NCI-H1417 treated with DMSO at 0.1 percent for 48 hours (cell line): Measurements from ENCODE around the gene ABHD16A.
A peak's percentile ranks its signal among the peaks of the same experiment; 100 is the strongest.

Experiments
- DNase-seq: peaks from one replicate; lab custom pipeline; 2025; lab: John Stamatoyannopoulos, UW

The ABHD16A gene

DNA sequence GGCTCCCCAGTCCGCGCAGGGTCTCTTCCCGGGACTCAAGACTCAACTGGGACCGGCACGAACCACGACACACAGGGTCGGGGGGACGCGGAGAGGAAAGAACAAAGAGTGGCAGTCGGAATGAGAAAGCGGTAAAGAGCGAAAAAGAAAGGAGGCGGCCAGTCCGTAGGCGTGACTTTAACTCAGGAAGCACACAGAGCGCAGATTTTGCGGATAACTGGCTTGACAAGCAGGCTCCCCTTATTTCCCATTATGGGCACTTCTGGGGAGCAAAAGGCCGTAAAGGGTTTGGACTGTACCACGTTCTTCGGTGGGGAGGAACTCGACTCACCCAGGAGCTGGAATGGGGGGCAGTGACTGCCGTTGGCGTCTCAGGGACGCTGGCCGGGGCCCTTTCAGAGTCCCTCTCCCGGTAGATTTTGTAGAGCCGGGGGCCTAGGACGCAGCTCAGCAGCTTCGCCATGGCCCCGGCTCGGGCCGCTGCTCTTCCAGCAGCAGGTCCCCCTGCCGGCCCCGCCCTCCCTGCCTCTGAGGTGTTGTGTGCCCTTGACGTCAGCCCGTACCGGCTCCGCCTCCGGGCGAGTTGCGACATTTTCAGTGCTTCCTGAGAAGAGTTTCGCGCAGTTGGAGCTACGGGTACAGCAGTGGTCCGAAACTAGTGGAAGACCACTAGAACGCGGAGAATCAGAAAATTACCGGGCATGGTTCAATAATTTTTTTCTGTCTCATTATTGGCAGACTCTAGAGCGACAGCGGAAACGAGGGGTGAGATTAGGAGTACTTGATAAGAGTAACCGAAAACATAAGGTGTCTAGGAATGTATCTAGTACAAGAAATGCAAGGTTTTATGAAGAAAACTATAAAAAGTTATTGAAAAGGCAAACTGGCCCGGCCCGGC lies at the start of gene ABHD16A:
Gene ABHD16A, minus strand, starts transcription at position 506 of the 898 bp plus-strand sequence. Its CDS starts 43 bp downstream, at position 463.
- DNase-seq = peak; percentile 78

DNA sequence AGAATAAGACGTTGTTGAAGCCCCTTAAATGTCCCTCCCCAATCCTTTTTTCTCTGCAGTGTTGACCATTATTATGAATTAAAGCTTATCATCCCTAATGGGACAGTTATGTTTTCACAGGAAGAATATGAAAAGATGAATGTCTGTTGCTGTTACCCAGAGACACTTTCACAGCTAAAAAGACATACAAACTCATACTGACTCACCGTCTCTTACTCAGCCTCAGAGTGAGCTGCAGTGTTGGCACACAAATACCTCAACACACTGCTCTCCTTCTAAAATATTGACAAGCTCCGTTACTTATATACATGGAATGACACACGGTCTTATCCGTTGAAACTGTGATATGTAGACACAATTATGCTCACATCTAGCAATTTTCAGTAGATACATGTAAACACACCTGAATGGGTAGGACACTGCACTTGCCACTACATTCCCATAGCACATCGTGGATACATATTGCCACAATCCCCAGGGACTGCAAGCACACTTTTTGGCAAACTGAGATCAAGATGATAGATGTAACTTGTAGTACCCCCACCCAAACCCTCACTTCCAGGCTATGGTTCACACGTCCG lies 49.7 kb upstream of the ABHD16A start:
- DNase-seq = no peak

DNA sequence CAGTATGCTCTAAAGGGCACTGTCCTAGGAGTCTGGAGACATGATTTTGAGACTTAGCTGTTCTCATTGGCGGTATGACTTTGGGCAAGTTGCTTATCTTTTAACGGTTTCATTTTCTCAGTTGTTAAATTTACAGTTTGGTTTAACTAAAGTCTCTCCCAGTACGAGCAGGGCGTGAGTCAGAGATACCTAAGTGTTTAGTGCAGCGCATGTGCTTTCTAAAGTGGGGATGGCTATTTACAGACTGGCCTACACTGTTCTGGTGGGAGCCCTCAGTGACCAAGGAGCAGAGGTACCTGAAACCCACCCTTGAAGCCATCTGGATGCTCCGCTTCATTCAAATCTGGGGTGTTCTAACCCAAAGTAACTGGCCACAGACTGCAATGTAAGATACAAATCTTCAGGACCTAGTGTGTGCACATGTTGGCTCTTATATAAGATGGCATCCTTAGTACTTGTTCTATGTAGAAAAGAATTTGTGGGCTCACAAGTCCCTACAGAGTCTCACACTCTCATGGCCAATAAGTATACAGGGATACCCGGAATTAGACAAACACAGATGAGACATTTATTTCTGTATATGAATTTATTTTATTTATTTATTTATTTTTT lies 47.4 kb upstream of the ABHD16A start:
- DNase-seq = no peak

DNA sequence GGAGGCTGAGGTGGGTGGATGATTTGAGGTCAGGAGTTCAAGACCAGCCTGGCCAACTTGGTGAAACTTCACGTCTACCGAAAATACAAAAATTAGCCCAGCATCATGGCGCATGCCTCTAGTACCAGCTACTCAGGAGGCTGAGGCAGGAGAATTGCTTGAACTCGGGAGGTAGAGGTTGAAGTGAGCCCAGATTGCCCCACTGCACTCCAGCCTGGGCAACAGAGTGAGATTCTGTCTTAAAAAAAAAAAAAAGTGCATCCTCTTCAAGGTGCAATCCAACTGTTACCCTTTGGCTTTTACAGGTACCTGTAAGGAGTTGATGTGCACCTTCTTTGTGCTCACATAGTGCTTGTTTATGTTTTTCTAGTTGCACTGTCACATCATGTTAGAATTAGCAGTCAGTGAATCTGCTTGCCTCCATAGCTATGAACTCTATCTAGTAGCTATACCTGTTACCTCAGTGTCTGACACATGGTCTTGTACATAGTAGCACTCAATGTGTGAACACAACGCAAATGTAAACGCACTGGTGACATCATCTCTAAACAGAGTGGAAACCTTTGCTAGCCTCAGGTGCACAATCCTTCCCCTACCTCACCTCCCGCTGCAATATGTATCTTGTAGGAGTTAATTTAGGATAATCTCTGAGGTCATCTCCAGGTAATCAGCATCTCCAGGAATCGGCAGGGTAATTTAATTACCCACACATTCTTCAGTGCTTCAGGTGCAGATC lies 46.3 kb upstream of the ABHD16A start:
- no peak for DNase-seq

DNA sequence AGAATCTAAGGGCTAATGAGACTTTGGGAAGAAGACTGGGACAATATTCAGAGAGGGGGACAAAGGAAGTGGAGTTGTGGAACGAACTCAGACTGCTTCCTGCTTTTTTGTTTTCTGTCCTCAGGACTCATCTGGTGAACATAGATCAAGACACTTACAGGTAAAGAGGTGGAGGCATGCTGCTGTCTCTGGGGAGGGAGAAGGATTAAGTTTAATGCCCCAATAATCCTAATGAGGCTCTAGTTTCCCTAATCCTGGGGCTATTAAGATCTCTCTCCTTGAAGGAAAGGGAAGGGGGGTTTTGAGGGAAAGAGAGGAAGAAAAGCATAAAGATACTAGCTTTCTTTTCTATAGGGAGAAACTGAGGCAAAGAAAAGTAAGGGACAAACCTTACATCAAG lies 41.3 kb upstream of the ABHD16A start:
- DNase-seq = no peak

DNA sequence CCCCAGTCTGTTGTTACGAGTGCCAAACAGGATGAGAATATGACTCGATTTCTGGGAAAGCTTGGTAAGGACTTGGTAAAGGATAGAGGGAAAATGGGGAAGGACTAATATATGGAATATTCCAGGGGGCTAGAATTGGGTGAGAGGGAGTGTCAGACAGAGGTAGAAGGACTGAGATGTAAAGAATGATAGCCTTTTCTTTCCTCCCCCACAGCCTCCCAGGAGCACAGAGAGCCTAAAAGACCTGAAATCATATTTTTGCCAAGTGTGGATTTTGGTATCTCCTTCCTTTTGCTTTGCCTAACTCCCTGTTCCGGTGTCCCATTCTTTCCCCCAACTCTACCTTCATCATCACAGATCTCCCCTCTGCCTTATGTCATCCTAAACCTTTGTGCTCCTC lies 39.8 kb upstream of the ABHD16A start:
- no peak for DNase-seq

DNA sequence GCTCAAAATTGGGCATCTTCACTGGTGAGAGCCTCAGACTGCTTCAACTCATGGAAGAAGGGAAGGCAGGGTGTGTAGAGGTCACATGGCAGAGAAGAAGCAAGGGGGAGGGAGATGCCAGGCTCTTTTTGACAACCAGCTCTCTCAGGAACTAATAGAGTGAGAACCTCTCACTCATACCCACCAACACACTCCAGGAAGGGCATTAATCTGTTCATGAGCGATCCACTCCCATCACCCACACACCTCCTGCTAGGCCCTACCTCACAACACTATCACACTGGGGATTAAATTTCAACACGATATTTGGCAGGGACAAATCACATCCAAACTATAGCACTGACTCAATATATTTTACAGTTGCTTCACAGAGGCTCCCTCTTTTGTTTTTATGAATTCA lies 38.7 kb upstream of the ABHD16A start:
- DNase-seq = no peak

DNA sequence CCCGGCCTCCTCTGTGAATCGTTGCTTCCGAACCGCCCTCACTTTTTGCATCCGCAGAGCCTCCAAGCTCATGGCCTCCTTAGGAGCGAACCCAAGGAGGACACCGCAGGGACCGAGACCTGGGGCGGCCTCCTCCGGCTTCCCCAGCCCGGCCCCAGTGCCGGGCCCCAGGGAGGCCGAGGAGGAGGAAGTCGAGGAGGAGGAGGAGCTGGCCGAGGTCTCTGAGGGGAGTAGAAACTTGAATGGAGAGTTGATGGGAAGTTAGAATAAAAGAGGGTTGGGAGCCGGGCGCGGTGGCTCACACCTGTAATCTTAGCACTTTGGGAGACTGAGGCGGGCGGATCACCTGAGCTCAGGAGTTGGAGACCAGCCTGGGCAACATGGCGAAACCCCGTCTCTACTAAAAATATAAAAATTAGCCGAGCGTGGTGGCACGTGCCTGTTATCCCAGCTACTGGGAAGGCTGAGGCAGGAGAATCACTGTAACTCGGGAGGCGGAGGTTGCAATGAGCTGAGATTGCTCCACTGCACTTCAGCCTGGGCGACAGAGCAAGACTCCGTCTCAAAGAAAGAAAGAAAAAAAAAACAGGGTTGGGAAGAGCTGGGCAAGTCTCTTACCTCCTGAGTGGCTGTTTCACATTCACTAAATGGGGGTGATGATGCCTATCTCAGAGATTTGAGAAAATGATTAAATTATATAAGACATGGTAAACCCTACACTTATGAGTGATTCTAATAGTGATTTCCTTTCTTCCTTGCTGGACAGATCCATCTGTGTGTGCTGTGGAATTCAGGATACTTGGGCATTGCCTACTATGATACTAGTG lies 37.5 kb upstream of the ABHD16A start:
- no peak for DNase-seq

DNA sequence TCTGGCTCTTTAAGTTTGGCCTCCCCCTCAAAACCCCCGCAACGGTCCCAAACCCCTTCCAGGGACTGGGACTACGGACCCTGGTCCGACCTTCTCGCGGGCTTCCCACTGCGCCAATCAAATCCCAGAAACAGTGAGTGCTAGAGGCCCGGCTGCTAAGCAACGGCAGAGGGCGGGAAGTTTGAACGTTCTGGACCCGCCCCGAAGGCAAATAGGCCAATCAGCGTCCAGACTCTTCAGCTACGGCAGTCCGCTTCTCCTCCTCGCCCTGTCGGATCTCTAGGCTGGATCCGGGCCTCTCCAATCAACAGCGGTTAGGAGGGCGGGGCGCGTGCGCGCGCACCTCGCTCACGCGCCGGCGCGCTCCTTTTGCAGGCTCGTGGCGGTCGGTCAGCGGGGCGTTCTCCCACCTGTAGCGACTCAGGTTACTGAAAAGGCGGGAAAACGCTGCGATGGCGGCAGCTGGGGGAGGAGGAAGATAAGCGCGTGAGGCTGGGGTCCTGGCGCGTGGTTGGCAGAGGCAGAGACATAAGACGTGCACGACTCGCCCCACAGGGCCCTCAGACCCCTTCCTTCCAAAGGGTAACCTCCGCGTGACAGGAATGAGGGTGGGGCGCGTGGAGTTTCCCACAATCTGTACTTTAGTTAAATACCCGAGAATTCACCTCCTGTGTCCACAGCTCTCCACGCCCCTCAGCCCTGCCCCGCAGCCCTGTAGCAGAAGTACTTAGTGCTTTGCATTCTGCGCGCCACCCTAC lies 36.7 kb upstream of the ABHD16A start, which contains the start of gene MSH5:
Gene MSH5, plus strand, starts transcription at position 367 of the 758 bp plus-strand sequence. CDS start 462 bp downstream, outside the sequence.
- peak; percentile 96 for DNase-seq

DNA sequence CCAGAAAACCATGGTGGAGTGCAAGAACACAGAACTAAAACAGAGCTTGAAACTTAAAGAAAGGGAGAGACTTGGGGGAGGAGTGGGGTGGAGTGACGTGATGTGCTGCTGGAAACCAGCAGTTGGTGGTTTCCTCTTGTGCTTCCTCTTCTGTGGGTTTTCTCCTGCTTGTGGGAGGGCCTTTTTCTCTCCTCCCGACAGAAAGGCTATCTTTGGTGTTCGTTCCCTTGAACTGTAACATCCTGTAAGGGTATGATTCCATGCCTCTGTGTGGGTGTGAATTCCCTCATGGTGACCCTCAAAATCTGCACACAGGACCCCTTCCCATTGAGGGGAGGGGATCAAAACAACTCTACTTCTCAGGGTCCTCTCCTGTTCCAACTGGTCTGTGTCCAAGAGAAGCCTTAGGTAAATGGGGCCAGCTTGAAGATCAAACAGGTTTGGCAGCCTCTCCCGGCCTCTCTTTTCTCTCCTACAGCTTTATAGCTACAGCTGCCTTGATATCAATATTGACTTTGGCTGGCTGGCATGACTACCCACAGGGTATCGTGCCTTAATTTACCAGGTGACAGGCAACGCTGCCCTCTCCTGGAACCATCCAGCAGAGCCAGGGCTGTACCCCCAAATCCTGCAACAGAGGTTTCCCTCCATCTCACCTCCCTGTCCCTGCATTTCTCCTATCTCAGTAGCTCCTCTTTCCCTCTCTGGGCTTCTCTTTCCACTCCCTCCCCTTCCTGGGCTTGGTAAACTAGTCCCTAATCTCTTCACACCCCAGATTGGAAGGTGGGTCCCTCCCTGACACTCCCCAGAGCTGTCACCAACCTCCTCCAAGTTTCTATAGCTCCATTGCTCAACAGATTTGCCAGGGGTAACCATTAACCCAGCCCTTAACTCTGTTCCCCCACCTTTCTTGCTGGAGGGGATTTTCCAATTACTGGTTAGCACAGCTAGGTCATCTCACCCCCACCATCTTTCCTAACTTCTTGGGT lies 35.2 kb upstream of the ABHD16A start:
- peak; percentile 80 for DNase-seq

DNA sequence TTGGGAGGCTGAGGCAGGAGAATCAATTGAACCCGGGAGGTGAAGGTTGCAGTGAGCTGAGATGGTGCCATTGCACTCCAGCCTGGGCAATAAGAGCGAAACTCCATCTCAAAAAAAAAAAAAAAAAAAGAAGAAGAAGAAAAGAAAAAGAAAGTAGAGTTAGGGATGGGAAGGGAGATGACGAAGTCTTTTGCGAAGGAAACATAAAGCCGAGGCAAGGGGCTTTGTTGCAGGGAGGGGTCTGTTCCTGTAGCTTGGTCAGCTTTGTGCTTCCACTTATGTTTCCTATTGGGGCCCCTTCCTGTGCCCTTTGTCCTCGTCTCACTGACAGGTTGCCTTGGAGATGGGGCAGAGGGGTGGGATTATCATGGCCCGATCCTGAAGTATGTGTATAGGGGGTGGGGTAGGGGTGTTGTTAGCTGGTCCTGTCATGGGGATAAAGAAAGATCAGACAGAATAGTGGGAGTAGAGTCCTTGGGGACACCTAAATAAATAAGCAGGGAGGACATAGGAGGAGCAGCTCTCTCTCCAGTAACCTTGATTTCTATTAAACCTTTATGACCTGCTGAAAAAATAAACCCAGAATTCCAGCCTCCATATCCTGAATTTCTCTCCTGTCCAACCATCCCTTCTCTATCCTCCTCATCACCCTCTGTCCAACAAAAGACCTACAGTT lies 34.3 kb upstream of the ABHD16A start:
- peak; percentile 7 for DNase-seq

DNA sequence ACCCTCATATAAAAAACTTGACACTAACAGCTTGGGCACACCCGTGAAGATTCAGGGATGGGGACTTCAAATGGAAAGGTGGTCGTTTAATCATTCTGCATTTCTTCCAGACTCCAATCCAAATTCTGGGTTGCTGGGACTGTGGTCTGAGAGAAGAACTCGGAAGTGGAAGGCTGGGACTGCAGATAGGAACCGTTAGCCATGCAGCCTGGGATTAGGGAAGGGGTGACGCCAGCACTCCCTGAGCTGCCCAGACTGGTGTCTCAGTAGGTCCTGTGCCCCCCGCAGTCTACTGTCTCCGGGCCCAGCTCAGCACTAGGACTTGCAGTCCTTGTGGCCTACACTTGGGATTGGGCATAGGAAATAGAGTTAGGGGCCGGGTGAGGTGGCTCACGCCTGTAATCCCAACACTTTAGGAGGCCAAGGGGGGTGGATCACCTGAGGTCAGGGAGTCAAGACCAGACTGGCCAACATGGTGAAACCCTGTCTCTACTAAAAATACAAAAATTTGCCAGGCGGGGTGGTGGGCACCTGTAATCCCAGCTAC lies 33.7 kb upstream of the ABHD16A start:
- no peak for DNase-seq

DNA sequence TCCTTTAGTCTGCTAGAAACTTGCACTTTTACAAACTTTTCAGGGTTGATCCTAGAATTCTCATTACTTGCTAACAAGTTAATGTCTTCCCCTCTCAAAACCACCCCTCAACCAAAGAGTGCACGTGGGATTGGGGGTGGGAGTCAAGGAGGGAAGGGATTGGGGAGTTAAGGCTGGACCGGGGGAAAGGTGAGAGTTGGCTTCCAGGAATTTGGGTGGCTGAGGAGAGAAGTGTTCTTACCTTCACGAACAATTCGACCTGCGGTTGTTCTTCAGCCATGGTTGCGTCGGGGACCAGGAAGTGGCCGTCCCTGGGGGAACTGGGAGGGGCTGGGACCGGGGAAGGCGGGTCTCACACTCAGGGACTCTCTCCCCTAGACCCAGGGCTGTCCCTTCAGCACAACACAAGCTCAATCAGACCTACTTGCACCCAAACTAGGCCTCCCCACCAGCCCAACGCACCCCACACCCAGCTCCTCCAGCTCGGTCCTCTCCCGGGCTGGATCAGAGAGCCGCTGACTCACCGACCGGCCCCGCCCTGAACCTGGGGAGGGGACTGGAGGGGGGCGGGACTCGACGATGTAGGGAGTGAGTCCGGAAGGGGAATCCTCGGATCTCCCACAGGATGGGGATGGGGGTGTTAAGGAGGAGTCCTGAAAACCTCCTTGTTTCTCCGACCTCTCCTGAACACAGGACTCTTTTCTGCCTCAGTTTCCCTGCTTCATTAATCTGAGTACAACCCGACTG lies 33.1 kb upstream of the ABHD16A start, which contains the start of gene CLIC1:
Gene CLIC1, minus strand, starts transcription at position 510 of the 747 bp plus-strand sequence. Its CDS starts 230 bp downstream, at position 280.
- no peak for DNase-seq

DNA sequence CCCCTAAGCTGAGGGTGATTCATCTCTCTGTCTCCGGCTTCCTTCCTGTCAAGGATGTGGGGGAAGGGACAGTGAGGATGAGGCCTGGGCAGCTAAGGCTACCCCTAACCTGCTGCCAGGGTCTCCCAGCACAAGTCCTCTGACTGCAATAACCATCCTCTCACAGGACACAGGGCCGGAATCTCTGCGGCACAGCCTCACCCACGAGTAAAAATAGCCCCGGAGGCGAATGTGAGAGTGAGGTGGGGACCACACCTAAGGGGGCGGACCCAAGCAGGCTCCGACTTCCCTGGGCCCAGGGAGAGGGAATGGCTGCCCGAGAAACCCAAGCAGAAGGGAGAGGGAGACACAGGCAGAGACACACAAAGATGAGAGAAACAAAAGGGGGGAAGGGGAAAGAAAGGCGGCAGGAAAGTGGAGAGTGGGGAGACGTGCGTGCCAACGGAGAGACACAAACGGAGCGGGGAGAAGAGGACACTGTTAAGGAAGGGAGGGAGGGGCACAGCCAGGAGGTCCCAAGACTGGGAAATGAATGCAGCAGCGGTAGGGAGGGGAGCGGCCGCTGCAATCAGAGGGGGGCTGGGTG lies 31.8 kb upstream of the ABHD16A start:
- DNase-seq = no peak

DNA sequence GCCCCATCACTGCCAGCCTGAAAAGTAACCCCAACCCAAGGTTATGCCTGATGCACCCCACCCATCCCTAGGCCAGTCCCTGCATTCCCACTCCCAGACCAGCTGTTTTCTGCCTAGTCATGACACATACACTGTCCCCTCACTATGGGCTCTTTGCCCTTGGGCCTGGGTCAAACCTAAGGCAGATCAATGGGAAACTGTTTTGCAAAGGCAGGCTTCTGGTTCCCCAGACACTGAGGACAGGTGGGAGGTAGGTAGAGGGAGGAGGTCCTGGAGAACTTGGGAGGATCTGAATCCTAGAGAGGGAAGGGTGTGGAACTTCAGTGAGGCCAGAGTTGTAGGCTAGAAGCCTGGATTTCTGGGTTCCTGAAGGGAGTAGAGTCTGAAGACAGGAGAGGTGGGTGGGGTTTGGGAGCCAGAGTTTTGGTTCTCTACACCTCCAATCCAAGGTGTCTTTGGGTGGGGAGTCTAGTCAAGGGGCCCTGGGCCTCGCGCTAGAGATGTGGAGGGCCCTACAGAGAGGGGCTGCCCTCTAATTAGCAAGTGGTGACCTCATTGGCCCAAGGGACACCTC lies 31.2 kb upstream of the ABHD16A start:
- no peak for DNase-seq

DNA sequence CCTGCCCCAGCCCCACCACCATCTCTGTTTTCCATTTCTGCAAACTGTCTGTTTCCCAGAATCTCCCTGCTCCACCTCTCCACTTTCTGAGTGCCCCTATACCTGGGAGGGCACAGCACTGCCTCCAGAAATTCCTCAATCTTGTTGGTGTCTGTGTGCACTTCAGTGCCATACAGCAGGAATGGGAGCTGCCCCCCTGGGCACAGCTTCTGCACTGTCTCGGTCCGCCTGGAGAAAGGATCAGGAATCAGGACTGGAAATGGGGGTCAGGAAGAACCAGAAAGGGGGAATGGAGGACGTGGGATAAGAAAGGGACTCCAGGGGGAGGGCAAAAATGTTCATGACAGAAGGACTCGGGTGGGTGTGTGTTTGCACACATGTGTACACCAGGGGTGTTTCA lies 30.6 kb upstream of the ABHD16A start:
- DNase-seq = no peak

DNA sequence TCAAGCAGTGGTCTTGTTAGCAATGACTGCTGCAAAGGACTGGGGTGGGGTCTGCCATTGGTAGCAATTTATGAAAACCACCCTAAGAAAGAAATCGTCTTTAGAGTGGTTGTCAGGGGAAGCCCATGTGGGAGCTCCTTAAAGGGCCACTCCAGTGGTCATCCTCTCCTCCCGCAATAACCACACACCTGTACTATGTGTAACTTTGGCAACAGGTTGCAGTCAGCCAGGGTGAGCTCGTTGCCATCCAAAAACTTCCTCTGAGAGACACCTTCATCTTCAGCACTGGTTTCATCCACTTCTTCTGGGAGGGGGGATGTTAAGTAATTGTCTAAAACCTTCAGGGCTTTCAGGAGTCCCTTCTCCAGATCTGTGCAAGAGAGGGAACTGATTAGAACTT lies 28.9 kb upstream of the ABHD16A start:
- DNase-seq = no peak
